Gastrocnemius medialis (tissue), 4 donors: ENCODE measurements around the gene VAV1. TPM values are rescaled to one million over a fixed set of nuclear protein-coding genes. Genes with fewer than 3 reads are reported as not detected.

Experiments used
- ATAC-seq, 2 donors: fragments of 150-250 bp; one replicate each; pipeline ENCODE4 v1.9.1; 2016
- DNase-seq, 2 donors: peaks; one replicate each; pipeline ENCODE4 v3.0.0-alpha.2; 2019
- H3K27ac ChIP-seq, 4 donors: fragments of 200-600 bp; sonication (generic); 1 replicate in 1 of 4; 2 replicates in 3 of 4; pipeline ENCODE4 v1.5.1; 2016 to 2018; ENCODE audit warnings: mild to moderate bottlenecking in 2 of 4, moderate library complexity in 1 of 4
- H3K27me3 ChIP-seq, 3 donors: fragments of 200-600 bp; sonication (generic) in 2 of 3; 1 replicate in 1 of 3; 2 replicates in 2 of 3; pipeline versions ENCODE4 v1.5.1 to v1.6.0; 2016 to 2019; ENCODE audit warnings: mild to moderate bottlenecking in 1 of 3, moderate library complexity in 1 of 3
- H3K36me3 ChIP-seq, 2 donors: fragments of 200-600 bp; sonication (generic) in 1 of 2; one replicate each; pipeline ENCODE4 v1.5.1; 2017 to 2018
- H3K4me1 ChIP-seq, 2 donors: fragments of 200-600 bp; sonication (generic) in 1 of 2; one replicate each; pipeline ENCODE4 v1.5.1; 2016 to 2017; ENCODE audit warnings: mild to moderate bottlenecking in 2 of 2
- H3K4me3 ChIP-seq, 4 donors: fragments of 200-600 bp; sonication (generic) in 3 of 4; 1 replicate in 1 of 4; 2 replicates in 3 of 4; pipeline ENCODE4 v1.5.1; 2016 to 2019; ENCODE audit warnings: mild to moderate bottlenecking in 2 of 4
- H3K9me3 ChIP-seq, 3 donors: fragments of 200-600 bp; sonication (generic) in 2 of 3; 1 replicate in 1 of 3; 2 replicates in 2 of 3; pipeline ENCODE4 v1.5.1; 2016 to 2019
- POLR2A ChIP-seq, 2 donors: fragments of 450-650 bp; IDR thresholded peaks; one replicate each; pipeline ENCODE4 v1.6.1; 2017; ENCODE audit warnings: antibody characterized with exemption in 2 of 2, mild to moderate bottlenecking in 2 of 2, moderate library complexity in 2 of 2
- in situ Hi-C, 4 donors: fragments of 200-750 bp; cut with MboI; loops; one replicate each; pipeline versions ENCODE4 v1.15.0 to v1.8.0; 2017; ENCODE audit warnings: low sequenced_read_pairs in 4 of 4
- intact Hi-C: fragments of 100-400 bp; cut with DNase I; formaldehyde crosslinking; loops from one replicate; pipeline ENCODE4 v1.15.1; 2023; ENCODE audit warnings: low total_unique reads
- total RNA-seq, 4 donors: library from RNA; depleted of rRNA; stranded (reverse); fragments of >200 nt; gene quantifications; one replicate each; pipeline versions ENCODE4 v1.1.0 to v1.2.3, GENCODE V29; 2016
- TF ChIP-seq, protein P1 (sequence below), 5 experiments: fragments of 450-650 bp in 3 of 5; fragments of 200-600 bp in 2 of 5; sonication (generic) in 2 of 5; IDR thresholded peaks in 4 of 5; conservative IDR thresholded peaks in 1 of 5; 1 replicate in 4 of 5; 2 replicates in 1 of 5; pipeline ENCODE4 v1.5.1; 2016 to 2019; ENCODE audit warnings: antibody characterized with exemption in 5 of 5, mild to moderate bottlenecking in 3 of 5, moderate library complexity in 3 of 5

Gene VAV1
- total RNA-seq, 4 donors from 2014 or later, result 0.63 to 1.8 (median 0.96) TPM

- H3K4me1 ChIP-seq, result no peaks in the 10 kb centered on the region
- no peak for DNase-seq
- TF ChIP-seq, protein P1, sequence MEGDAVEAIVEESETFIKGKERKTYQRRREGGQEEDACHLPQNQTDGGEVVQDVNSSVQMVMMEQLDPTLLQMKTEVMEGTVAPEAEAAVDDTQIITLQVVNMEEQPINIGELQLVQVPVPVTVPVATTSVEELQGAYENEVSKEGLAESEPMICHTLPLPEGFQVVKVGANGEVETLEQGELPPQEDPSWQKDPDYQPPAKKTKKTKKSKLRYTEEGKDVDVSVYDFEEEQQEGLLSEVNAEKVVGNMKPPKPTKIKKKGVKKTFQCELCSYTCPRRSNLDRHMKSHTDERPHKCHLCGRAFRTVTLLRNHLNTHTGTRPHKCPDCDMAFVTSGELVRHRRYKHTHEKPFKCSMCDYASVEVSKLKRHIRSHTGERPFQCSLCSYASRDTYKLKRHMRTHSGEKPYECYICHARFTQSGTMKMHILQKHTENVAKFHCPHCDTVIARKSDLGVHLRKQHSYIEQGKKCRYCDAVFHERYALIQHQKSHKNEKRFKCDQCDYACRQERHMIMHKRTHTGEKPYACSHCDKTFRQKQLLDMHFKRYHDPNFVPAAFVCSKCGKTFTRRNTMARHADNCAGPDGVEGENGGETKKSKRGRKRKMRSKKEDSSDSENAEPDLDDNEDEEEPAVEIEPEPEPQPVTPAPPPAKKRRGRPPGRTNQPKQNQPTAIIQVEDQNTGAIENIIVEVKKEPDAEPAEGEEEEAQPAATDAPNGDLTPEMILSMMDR (IDR thresholded peaks at IDR 0.05 in 4 of 5, conservative IDR thresholded peaks at IDR 0.05 in 1 of 5), result no peak
- TF ChIP-seq POLR2A (IDR thresholded peaks at IDR 0.05), result no peak
- intact Hi-C loops (no loop called here), in situ Hi-C loops (no loop called here)
- H3K27me3 ChIP-seq, result no peaks in the 10 kb centered on the region
- no peak for ATAC-seq
- H3K9me3 ChIP-seq, result no peaks in the 10 kb centered on the region
- H3K4me3 ChIP-seq, result no peak overlapping the region
- no peak overlapping the region for H3K27ac ChIP-seq
- no peaks in the 10 kb centered on the region for H3K36me3 ChIP-seq
Measured at GRCh38 chr19:6842871-6843607, 70.5 kb downstream of the VAV1 start.

- no peak for ATAC-seq
Measured at GRCh38 chr19:6847828-6848200, 75.3 kb downstream of the VAV1 start.

GRCh38 chr19:6848986-6849385 is 76.5 kb downstream of the VAV1 start:
- H3K4me1 ChIP-seq, result no peaks in the 10 kb centered on the region
- no peaks in the 10 kb centered on the region for H3K36me3 ChIP-seq
- ATAC-seq (no peak), DNase-seq (no peak)
- no peak overlapping the region for H3K4me3 ChIP-seq
- H3K27me3 ChIP-seq, result no peaks in the 10 kb centered on the region
- TF ChIP-seq, protein P1 (IDR thresholded peaks at IDR 0.05 in 4 of 5, conservative IDR thresholded peaks at IDR 0.05 in 1 of 5), result no peak
- TF ChIP-seq POLR2A (IDR thresholded peaks at IDR 0.05), result no peak
- in situ Hi-C loops, result no loop called here
- no peak overlapping the region for H3K27ac ChIP-seq
- intact Hi-C loops, result no loop called here
- H3K9me3 ChIP-seq, result no peaks in the 10 kb centered on the region

More at GRCh38 chr19:6847828-6848200, 75.3 kb downstream of the VAV1 start:
- in situ Hi-C loops, result no loop called here
- DNase-seq, result no peak
- no peaks in the 10 kb centered on the region for H3K9me3 ChIP-seq
- H3K27me3 ChIP-seq, result no peaks in the 10 kb centered on the region
- no peak overlapping the region for H3K27ac ChIP-seq
- no peak overlapping the region for H3K4me3 ChIP-seq
- no peaks in the 10 kb centered on the region for H3K4me1 ChIP-seq
- no peak for TF ChIP-seq POLR2A (IDR thresholded peaks at IDR 0.05)
- TF ChIP-seq, protein P1 (IDR thresholded peaks at IDR 0.05 in 4 of 5, conservative IDR thresholded peaks at IDR 0.05 in 1 of 5), result no peak
- no peaks in the 10 kb centered on the region for H3K36me3 ChIP-seq
- intact Hi-C loops, result no loop called here

GRCh38 chr19:6849876-6850275 is 77.4 kb downstream of the VAV1 start:
- in situ Hi-C loops, result loop anchor here in 3 of 4 donors (25.0 kb wide), 2 partner anchors 213 to 338 kb away; partner anchors contain the start of gene TUBB4A (in 3 of the 3)
- ATAC-seq (no peak), DNase-seq (no peak)
- no peak for TF ChIP-seq POLR2A (IDR thresholded peaks at IDR 0.05)
- TF ChIP-seq, protein P1 (IDR thresholded peaks at IDR 0.05 in 4 of 5, conservative IDR thresholded peaks at IDR 0.05 in 1 of 5), result no peak
- Histone ChIP-seq H3K27me3 (no peaks in the 10 kb centered on the region), H3K36me3 (no peaks in the 10 kb centered on the region), H3K27ac (no peak overlapping the region), H3K4me1 (no peaks in the 10 kb centered on the region), H3K9me3 (no peaks in the 10 kb centered on the region), H3K4me3 (no peak overlapping the region)
- intact Hi-C loops, result no loop called here
